ENCODE measurements around the gene IMPDH1.

IMPDH1 gene

DNA sequence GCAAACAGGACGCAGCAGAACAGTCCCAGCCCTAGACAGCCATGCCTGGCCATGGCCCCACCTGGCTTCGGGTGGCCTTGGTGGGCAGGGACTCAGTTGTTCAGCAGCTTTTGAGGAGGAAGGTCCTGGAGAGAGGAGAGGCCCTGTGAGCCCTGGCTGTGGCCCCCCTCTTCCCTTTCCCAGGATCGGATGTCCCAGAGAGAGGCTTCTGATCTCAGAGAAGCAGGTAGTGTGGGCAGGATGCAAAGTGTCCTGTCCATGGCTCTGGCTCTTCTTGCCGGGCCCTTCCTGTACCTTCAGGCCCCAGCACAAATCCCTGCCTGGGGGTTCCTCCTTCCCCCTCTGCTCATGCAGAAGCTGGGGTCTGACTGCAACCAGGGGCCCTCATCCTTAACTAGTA is 49.8 kb downstream of the IMPDH1 start:
- no peak for DNase-seq

DNA sequence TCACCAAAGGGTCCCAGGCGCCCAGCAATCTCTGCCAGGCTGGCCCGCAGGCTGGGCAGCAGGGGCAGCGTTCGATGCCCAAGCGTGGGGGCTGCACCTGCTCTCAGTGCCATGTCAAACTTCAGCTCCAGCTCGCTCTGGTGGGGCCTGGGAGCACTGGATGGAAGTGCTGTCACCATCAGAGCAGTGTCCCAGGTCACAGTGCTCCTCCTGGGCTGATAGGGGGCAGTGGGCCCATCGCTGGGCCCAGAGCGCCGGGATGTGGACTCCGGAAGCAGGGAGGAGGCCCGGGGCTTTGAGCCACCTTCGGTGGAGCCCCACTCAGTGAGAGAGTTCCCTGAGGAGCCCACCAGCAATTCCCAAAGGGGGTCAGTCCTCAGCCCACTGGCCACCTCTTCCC is 50.4 kb downstream of the IMPDH1 start:
- no peak for DNase-seq

DNA sequence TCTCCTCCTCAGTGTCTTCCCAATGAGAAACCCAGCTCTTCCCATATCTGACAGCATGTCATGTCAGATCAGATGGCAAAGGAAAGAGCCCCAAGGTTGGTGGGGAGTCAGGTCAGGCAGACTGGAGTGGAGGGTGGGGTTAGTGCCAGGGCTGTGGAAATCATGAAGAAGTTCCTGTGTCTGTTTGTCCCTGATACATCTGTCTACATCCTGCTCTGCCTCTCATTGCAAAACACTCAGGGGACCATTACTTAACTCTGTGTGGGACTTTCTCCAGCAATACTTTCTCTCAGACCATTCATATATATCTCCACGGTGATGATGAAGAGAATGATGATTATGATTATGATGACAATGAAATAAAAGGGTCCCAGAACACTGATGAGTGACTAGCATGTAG is 51.5 kb downstream of the IMPDH1 start:
- no peak for DNase-seq

DNA sequence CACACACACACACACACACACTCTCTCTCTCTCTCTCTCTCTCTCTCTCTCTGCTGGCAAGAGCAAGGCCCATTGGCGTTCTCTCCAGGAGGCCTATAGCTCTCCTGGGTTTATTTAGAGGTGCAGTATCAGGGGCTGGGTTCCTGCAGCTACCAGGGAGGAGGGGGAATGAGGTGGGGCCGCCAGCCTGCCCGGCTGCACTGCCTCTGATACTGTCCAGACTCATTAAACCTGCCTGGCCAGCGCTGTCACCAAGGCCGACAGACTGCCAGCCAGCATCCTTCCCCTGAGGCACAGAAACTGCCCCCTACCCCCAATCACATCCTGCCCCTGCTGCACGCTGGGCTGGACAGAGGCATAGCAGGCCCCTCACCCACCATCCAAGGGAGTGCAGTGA is 52.6 kb downstream of the IMPDH1 start:
- DNase-seq, result no peak

DNA sequence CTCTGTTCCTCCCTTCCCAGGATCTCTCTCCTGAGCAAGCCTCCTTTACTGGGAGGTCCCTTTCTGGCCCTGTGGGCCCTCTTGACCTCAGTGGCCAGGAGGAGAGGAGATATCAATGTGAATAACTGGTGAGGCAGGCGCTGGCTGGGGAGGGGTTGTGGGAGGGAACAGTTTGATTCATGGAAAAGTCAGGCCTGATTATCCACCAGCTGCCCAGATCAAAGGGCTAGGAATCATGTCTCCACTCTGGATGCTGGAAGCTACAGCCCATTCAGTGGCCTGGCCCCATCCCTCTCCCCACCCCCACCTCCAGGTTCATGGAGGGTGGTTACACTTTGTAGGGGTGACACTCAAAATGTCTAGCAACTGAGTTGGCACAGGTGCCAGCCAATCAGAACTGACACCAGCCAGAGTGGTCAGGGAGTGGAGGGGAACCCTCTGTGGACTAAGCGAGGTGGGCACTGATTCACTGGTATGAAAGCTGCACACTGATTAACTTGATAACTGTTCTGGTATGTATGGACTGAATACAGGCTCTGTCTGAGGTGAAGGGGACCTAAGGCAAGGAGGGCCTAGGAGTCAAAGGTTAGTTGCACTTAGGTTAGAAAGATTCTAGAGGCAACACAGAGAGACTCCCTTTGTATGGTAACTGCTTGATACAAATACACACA is 53.1 kb downstream of the IMPDH1 start:
- DNase-seq, result no peak

DNA sequence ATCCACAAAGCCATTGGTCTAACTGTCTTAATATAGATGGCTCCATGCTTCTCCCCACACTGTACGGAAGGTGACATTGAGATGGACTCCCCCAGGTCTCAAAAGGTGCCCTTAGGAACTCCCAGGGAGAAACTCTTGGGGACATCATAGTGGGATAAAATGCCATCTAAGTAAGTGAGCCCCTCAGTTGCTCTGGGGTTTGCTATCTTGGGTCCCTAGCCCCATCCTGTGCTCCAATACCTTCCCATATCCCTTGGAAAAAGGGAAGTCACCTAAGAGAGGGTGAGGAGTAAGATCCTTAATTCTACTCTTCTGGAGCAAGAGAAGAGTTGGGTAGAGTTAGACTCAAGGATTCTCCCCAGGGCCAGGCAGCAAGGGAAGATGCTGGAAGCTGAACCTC is 56.2 kb downstream of the IMPDH1 start:
- no peak for DNase-seq

DNA sequence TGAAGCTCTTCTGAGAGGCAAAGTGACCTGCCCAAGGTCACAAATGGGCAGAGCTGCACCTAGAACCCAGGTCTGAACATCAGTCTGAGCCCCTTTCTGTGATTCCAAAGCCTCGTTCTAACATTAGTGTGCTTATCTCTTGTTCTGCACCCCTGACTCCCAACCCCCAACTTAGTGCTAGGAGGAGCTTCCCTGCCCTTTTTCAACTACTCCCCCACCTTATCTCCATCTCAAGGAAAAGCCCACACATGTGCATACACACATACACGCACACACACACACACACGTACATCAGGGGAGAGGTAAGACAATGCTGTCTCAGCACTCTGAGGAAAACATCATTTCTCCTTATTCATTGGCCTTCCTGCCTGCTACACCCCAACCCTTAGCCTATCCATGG is 56.6 kb downstream of the IMPDH1 start:
- no peak for DNase-seq

DNA sequence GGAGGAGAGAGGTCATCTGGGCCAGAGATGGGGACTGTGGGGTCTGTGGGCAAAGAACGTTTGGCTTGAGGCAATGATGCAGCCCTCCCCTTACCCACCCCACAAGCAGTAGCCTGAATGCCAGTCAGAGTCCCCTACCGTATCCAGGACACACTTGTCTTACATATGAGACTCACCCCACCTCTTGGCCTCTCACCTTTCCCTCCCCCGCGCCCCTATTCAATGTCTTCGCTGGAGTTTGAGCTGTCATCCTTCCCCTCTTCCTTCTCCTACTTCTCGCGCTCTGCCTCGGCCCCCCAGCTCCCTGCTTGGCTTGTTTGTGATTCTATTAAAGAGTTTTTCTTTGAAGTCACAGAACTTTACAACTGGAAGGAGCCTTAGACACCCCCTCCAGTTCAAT is 57.1 kb downstream of the IMPDH1 start:
- no peak for DNase-seq

DNA sequence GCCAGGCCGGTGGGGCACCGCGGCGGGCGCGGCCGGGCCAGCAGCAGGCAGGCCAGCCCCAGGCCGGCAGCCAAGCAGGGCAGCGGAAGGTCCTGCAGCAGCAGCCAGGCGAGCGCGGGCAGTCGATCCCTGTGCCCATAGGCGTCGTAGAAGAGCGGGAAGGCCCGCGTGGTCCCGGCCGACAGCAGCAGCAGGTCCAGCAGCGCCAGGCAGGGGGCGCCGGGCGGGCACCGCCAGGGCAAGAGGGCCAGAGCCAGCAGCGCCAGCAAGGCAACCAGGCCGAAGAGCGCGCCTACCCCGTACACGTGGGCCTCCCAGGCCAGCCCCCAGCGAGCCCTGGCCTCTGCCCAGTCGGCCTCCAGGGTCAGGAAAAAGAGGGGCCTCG is 57.6 kb downstream of the IMPDH1 start:
- peak in 2 of 6 experiments; percentile 11 to 26 for DNase-seq

DNA sequence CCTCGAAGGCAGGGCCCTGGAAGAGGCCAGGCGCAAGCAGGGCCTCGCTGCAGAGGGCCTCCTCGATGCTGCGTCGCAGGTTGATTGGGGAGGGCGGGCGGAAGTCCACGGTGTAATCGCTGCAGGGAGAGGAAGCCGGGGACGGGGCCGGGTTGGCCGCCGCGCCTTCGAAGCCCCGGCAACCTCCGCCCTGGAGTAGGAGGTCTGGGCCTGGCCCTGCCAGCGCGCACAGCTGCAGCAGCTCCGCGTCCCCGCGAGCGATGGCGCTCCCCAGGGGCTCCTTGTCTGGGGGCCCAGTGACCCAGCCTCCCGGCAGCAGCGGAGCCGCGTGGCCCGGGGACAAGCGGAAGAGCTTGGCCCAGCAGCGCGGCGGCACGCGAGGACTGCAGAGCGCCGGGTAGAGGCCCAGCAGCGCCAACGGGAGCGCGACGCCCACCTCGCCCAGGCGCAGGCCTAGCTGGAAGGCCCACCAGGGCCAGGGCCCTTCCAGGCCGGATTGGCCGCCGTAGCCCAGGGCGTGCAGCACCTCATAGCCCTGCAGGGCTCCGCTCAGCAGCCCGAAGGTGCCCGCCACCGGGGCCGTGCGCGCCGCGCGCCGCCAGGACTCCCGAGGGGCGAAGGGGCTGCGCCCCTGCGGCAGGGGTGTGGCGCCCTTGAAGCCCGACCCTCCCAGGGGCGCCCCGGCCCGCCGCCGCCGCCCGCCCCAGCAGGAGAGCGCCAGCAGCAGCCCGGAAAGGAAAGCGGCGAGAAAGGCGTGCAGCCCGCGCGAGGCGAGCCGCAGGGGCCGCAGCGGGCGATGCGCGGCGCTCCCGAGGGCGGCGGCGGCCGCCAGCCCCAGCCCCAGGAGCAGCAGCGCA is 58.3 kb downstream of the IMPDH1 start:
- peak in 4 of 6 experiments; percentile 20 to 43 (median 28) for DNase-seq

DNA sequence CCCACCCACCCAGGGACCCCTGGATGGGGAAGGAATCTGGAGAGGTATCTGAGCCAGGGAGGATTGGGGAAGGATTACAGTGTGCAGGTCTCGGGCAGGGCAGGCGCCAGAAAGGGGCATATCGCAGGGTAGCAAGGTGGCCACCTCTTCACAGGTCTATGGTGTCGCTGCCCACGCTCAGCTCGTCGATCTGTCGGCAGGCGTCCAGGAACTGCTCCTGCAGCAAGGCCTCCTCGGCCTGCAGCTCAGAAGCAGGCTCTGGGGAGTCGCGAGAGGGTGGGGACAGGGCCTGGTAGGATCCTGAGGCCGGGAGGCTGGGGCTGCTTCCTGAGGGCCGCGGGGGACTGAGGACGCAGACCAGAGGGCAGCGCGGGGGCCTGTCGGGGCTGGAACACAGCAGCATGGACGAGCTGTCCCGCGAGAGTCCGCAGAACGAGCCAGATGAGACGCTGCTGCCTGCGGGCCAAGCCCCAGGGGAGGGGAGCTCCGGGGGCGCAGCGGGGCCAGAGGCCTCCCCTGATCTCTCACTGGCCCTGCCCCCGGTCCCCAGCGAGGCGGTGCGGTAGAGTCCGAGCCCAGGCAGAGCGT is 59.0 kb downstream of the IMPDH1 start:
- DNase-seq, result no peak

DNA sequence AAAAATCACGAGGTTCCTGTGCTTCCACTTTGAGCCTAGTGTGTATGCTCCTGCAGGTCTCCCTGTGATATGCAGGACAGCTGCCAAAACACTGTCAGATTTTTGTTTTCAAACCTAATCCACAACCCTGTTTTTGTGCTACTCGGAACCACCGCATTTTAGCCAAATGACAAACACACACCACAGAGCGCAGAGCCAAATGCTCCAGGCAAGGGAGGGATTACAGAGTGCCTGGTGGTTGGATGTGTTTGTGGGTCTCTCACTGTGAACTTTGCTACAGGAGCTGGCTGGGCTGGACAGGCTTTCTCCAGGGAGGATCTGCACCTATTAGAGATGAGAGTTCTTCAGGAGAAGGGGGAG is 60.3 kb downstream of the IMPDH1 start:
- DNase-seq, result no peak

DNA sequence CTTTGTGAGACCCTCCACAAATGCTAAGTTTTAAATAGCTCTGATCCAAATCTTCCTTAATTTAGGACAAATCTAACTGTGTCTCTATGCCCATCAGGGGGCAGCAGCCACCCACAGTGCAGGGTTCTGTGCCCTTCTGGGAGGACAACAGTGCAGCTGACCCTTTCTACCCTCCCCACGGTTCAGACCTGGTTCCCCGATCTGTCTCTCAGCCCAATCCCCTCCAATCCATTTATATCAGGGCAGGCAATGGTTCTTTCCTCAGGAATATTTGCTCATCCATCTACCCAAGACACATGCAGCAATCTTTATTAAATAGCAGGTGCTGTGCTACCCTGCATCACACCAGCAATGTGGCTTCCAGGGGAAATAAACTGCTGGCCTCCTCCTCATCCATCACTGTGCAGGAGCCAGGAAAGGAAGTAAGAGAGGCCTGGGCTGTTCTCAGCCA is 62.1 kb downstream of the IMPDH1 start:
- DNase-seq, result peak in 5 of 6 experiments; percentile 4 to 44 (median 18)

DNA sequence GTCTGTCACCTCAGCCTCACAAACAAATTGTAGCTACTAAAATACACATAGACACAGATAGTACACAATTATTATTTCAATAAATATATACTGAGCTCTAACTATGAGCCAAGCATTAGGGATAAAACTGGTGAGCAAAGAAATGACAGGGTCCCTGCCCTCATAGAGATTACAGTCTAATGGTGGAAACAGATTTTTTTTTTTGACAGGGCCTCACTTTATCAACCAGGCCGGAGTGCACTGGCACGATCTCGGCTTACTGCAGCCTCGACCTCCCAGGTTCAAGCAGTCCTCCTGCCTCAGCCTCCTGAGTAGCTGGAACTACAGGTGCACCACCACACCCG is 65.4 kb downstream of the IMPDH1 start:
- no peak for DNase-seq

DNA sequence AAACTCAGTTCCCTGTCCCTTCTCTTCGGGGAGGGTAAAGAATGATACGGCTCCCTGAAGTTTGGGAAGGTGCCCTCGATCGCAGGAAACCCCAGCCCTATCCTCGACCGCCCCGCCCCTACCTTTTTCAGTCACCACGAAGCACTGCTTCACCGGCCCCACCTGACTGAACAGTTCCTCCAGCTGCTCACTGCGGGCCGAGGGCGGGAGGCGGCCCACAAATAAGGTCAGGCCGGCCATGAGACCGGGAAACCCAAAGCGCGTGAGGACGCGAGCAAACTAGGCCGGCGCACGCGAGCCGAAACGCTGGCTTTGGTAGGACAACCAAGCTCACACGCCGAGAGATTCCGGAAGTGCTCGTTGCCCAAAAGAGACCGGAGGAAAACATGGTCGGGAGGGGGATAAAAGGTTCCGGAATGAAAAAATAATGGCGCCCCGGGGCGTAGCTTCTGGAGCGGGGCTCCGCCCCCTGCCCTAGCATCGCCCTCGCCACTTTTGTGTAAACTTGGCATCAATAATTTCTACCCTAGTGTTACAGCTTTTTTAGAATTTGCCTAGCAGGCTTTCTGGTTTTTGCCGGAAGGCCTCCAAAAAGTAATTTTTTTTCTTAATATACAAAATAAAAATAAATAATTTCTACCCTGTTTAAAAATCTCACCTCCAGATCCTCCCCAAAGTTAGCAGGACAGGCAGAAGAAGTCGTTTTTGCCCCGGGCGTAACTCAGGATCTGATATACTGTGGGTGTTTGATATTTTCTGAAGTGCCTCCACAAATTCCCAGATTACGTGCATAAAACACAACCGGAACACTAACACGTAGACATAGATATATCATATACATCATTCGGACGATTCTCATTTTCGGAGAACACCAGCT is 66.0 kb downstream of the IMPDH1 start, which contains the start of gene RBM28:
Gene RBM28, minus strand, starts transcription at position 355 of the 877 bp plus-strand sequence. Its CDS starts 115 bp downstream, at position 240.
- peak; percentile 70 to 93 (median 80) for DNase-seq
